Mesendoderm (in vitro differentiated cells): ENCODE data around the gene GPHA2.

Experiments used
- DNase-seq: peaks from one replicate; pipeline ENCODE4 v3.0.0; 2013
- H2AK5ac ChIP-seq: 2 replicates; pipeline ENCODE4 v1.6.1; 2013; ENCODE audit warnings: low read length, inconsistent platforms
- H2BK120ac ChIP-seq: 2 replicates; pipeline ENCODE4 v1.6.1; 2013; ENCODE audit warnings: low read depth, mild to moderate bottlenecking, low read length, moderate library complexity, mixed read lengths
- H2BK15ac ChIP-seq: replicated peaks from 2 replicates; pipeline ENCODE4 v1.6.1; 2013; ENCODE audit warnings: low read depth, mild to moderate bottlenecking, moderate library complexity
- H2BK5ac ChIP-seq: 2 replicates; pipeline ENCODE4 v1.6.1; 2013; ENCODE audit warnings: low read length, inconsistent platforms
- H3K18ac ChIP-seq: 2 replicates; pipeline ENCODE4 v1.6.1; 2013; ENCODE audit warnings: mild to moderate bottlenecking, low read length, mixed read lengths
- H3K23ac ChIP-seq: one replicate; pipeline ENCODE4 v1.6.1; 2013; ENCODE audit warnings: low read length
- H3K27ac ChIP-seq: 2 replicates; pipeline ENCODE4 v1.5.1; 2013; ENCODE audit warnings: low read depth, mild to moderate bottlenecking, inconsistent platforms, low read length, moderate library complexity
- H3K27me3 ChIP-seq: 2 replicates; pipeline ENCODE4 v1.6.1; 2013; ENCODE audit warnings: low read length, control low read depth, mild to moderate bottlenecking, inconsistent platforms; ENCODE audit not compliant: insufficient read depth, poor library complexity
- H3K36me3 ChIP-seq: 2 replicates; pipeline ENCODE4 v1.6.1; 2013; ENCODE audit warnings: low read length, inconsistent platforms; ENCODE audit not compliant: control insufficient read depth, insufficient read depth
- H3K4ac ChIP-seq: one replicate; pipeline ENCODE4 v1.6.1; 2013; ENCODE audit warnings: low read depth, mild to moderate bottlenecking, low read length, moderate library complexity
- H3K4me1 ChIP-seq: 2 replicates; pipeline ENCODE4 v1.6.1; 2013; ENCODE audit warnings: low read depth, low read length, inconsistent platforms; ENCODE audit not compliant: control insufficient read depth
- H3K4me2 ChIP-seq: 2 replicates; pipeline ENCODE4 v1.6.1; 2013; ENCODE audit warnings: low read length
- H3K4me3 ChIP-seq: 2 replicates; pipeline ENCODE4 v1.5.1; 2013; ENCODE audit warnings: mild to moderate bottlenecking, low read length
- H3K56ac ChIP-seq: one replicate; pipeline ENCODE4 v1.6.1; 2013; ENCODE audit warnings: low read length
- H3K79me1 ChIP-seq: 2 replicates; pipeline ENCODE4 v1.6.1; 2013; ENCODE audit warnings: low read length, inconsistent platforms
- H3K79me2 ChIP-seq: 2 replicates; pipeline ENCODE4 v1.6.1; 2013; ENCODE audit warnings: mild to moderate bottlenecking, low read length; ENCODE audit not compliant: control insufficient read depth, insufficient read depth
- H3K9ac ChIP-seq: 2 replicates; pipeline ENCODE4 v1.6.1; 2013; ENCODE audit warnings: low read length, inconsistent platforms
- H4K5ac ChIP-seq: one replicate; pipeline ENCODE4 v1.6.1; 2013; ENCODE audit warnings: low read length
- H4K8ac ChIP-seq: one replicate; pipeline ENCODE4 v1.6.1; 2013; ENCODE audit warnings: low read depth, mild to moderate bottlenecking, control low read depth, low read length, moderate library complexity
- WGBS: extraction: QIAGEN DNeasy Blood & Tissue Kit; methylation state at CpG from one replicate; pipeline ENCODE4 v1.1.7; 2013; ENCODE audit warnings: low lambda C conversion rate, missing lambda C conversion rate; ENCODE audit not compliant: insufficient coverage; ENCODE audit errors: extremely low coverage; 5-methylcytosine and 5-hydroxymethylcytosine counted together

GPHA2 gene

GRCh38 chr11:64902102-64902900, 33.4 kb downstream of the GPHA2 start:
- no peak overlapping the region for H4K8ac ChIP-seq
- peaks cover 1% of the 10 kb centered on the region for H3K36me3 ChIP-seq
- no peak for DNase-seq
- no peaks in the 10 kb centered on the region for H3K4me1 ChIP-seq
- H3K4me2 ChIP-seq, result no peak overlapping the region
- H3K4ac ChIP-seq, result no peak overlapping the region
- WGBS, result no CpG with 5 or more reads among the region's 30 CpGs
- no peaks in the 10 kb centered on the region for H3K27me3 ChIP-seq
- no peak overlapping the region for H3K9ac ChIP-seq
- no peak overlapping the region for H2BK15ac ChIP-seq
- H2BK5ac ChIP-seq, result no peak overlapping the region
- no peak overlapping the region for H3K56ac ChIP-seq
- H2AK5ac ChIP-seq, result no peak overlapping the region
- no peak overlapping the region for H3K23ac ChIP-seq
- no peak overlapping the region for H3K4me3 ChIP-seq
- H3K79me1 ChIP-seq, result no peaks in the 10 kb centered on the region
- no peak overlapping the region for H4K5ac ChIP-seq
- H2BK120ac ChIP-seq, result no peak overlapping the region
- H3K27ac ChIP-seq, result no peak overlapping the region
- no peak overlapping the region for H3K18ac ChIP-seq
- no peaks in the 10 kb centered on the region for H3K79me2 ChIP-seq

- no peaks in the 10 kb centered on the region for H3K79me2 ChIP-seq
- peaks cover 3% of the 10 kb centered on the region for H3K36me3 ChIP-seq
- H4K8ac ChIP-seq, result no peak overlapping the region
- H3K23ac ChIP-seq, result no peak overlapping the region
- no peak overlapping the region for H3K4me2 ChIP-seq
- H2AK5ac ChIP-seq, result no peak overlapping the region
- WGBS, result no CpG with 5 or more reads among the region's 17 CpGs
- no peak overlapping the region for H2BK5ac ChIP-seq
- no peak overlapping the region for H2BK120ac ChIP-seq
- no peaks in the 10 kb centered on the region for H3K4me1 ChIP-seq
- no peak overlapping the region for H3K4me3 ChIP-seq
- no peak overlapping the region for H3K18ac ChIP-seq
- no peak overlapping the region for H3K56ac ChIP-seq
- no peak overlapping the region for H4K5ac ChIP-seq
- H3K4ac ChIP-seq, result no peak overlapping the region
- H3K27ac ChIP-seq, result no peak overlapping the region
- H2BK15ac ChIP-seq, result no peak overlapping the region
- H3K79me1 ChIP-seq, result no peaks in the 10 kb centered on the region
- no peaks in the 10 kb centered on the region for H3K27me3 ChIP-seq
- DNase-seq, result no peak
- no peak overlapping the region for H3K9ac ChIP-seq
These were observed 34.9 kb downstream of the GPHA2 start for GRCh38 chr11:64900774-64901173.

- Histone ChIP-seq H4K5ac (no peak overlapping the region), H2AK5ac (no peak overlapping the region), H2BK15ac (no peak overlapping the region), H3K79me1 (no peaks in the 10 kb centered on the region), H3K79me2 (no peaks in the 10 kb centered on the region), H3K4me1 (no peaks in the 10 kb centered on the region), H3K36me3 (peaks cover 1% of the 10 kb centered on the region), H3K27ac (no peak overlapping the region), H3K4ac (no peak overlapping the region), H2BK120ac (no peak overlapping the region), H4K8ac (no peak overlapping the region), H3K18ac (no peak overlapping the region), H3K9ac (no peak overlapping the region), H3K56ac (no peak overlapping the region), H3K23ac (no peak overlapping the region), H3K27me3 (no peaks in the 10 kb centered on the region), H3K4me2 (no peak overlapping the region), H2BK5ac (no peak overlapping the region), H3K4me3 (no peak overlapping the region)
- WGBS, result no CpG with 5 or more reads among the region's 14 CpGs
- DNase-seq, result no peak
These were observed 35.4 kb downstream of the GPHA2 start for GRCh38 chr11:64900263-64900678.

- no peak overlapping the region for H3K27ac ChIP-seq
- H3K4me2 ChIP-seq, result no peak overlapping the region
- H2BK15ac ChIP-seq, result no peak overlapping the region
- no peak overlapping the region for H4K5ac ChIP-seq
- no peak overlapping the region for H3K18ac ChIP-seq
- H3K36me3 ChIP-seq, result peaks cover 1% of the 10 kb centered on the region
- no peak for DNase-seq
- no peaks in the 10 kb centered on the region for H3K4me1 ChIP-seq
- H2AK5ac ChIP-seq, result no peak overlapping the region
- H2BK120ac ChIP-seq, result no peak overlapping the region
- WGBS, result no CpG with 5 or more reads among the region's 19 CpGs
- no peak overlapping the region for H3K23ac ChIP-seq
- no peak overlapping the region for H3K9ac ChIP-seq
- H4K8ac ChIP-seq, result no peak overlapping the region
- no peaks in the 10 kb centered on the region for H3K79me2 ChIP-seq
- no peak overlapping the region for H3K4me3 ChIP-seq
- H3K4ac ChIP-seq, result no peak overlapping the region
- no peak overlapping the region for H2BK5ac ChIP-seq
- no peaks in the 10 kb centered on the region for H3K27me3 ChIP-seq
- no peaks in the 10 kb centered on the region for H3K79me1 ChIP-seq
- no peak overlapping the region for H3K56ac ChIP-seq
These were observed 37.2 kb downstream of the GPHA2 start for GRCh38 chr11:64898541-64898940.

GRCh38 chr11:64898076-64898445, 37.6 kb downstream of the GPHA2 start:
- no peak overlapping the region for H3K4me3 ChIP-seq
- H3K56ac ChIP-seq, result no peak overlapping the region
- no peak overlapping the region for H3K18ac ChIP-seq
- H2BK5ac ChIP-seq, result no peak overlapping the region
- H2BK120ac ChIP-seq, result no peak overlapping the region
- no peaks in the 10 kb centered on the region for H3K79me2 ChIP-seq
- no peaks in the 10 kb centered on the region for H3K79me1 ChIP-seq
- no peak overlapping the region for H4K5ac ChIP-seq
- H3K4ac ChIP-seq, result no peak overlapping the region
- no peak overlapping the region for H2BK15ac ChIP-seq
- no peaks in the 10 kb centered on the region for H3K4me1 ChIP-seq
- DNase-seq, result no peak
- no peak overlapping the region for H3K9ac ChIP-seq
- H2AK5ac ChIP-seq, result no peak overlapping the region
- H3K27ac ChIP-seq, result no peak overlapping the region
- no peak overlapping the region for H3K23ac ChIP-seq
- no peak overlapping the region for H4K8ac ChIP-seq
- H3K4me2 ChIP-seq, result no peak overlapping the region
- H3K36me3 ChIP-seq, result peaks cover 1% of the 10 kb centered on the region
- no peaks in the 10 kb centered on the region for H3K27me3 ChIP-seq
- WGBS, result no CpG with 5 or more reads among the region's 9 CpGs
